ENCODE measurements around the gene FBN1.

Gene FBN1

DNA sequence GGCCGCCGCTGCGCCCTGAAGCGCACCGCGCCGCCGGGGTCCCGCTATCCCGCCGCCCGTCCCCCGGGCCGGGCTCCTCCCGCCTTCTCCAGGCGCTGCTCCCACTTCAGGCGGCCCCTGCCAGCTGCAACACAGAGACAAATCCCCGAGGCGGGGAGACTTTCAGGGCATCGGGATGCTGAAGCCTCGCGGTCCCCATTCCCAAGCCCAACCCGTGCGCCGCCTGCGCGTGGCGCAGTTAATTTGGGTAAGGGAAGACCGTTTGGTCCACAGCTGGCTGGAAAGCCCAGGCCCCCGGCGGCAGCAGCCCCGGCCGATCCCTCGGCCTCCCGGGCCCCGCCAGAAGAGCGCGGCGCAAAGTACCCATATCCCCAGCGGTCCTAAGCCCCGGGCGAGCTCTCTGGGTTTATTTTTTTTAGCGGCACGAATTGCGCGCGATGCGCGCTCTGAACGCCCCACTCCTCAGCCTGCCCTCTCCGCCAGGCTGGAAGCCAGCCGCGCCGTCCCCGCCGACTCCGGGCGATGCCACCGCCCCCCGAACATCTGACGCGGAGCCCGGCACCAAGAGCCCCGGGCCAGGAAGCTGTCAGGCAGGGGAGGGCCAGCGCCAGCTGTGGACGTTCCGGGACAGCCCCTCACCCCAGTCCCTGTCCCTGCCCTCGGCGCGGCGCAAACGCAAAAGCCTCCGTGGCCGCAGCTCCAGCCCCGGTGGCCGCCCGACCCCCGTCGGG, 517 bp downstream of the FBN1 start:
- H3K4me3 ChIP-seq: peak overlapping the region; percentile 74
- no peak overlapping the region for H3K9ac ChIP-seq (ENCODE audit: insufficient read length)
- H3K36me3 ChIP-seq (ENCODE audit: insufficient read depth, low read length): no peaks in the 10 kb centered on the region
- no peak overlapping the region for H3K27ac ChIP-seq
- no peak for DNase-seq (ENCODE audit: low read depth, low spot score)
- TF ChIP-seq FOXP2 (optimal IDR thresholded peaks at IDR 0.05; ENCODE audit: control extremely low read depth, extremely low read length, insufficient read depth): no peak
- TF ChIP-seq EZH2 (IDR thresholded peaks at IDR 0.05): no peak
- TF ChIP-seq POLR2AphosphoS5 (IDR thresholded peaks at IDR 0.05; ENCODE audit: borderline replicate concordance, low read depth, low read length): no peak
- no peaks in the 10 kb centered on the region for H3K9me3 ChIP-seq (ENCODE audit: low read depth, low read length)

- no peak for TF ChIP-seq FOXP2 (optimal IDR thresholded peaks at IDR 0.05; ENCODE audit: control extremely low read depth, extremely low read length, insufficient read depth)
- TF ChIP-seq EZH2 (IDR thresholded peaks at IDR 0.05): no peak
- TF ChIP-seq POLR2AphosphoS5 (IDR thresholded peaks at IDR 0.05; ENCODE audit: borderline replicate concordance, low read depth, low read length): no peak
- Histone ChIP-seq H3K4me3 (peak overlapping the region; percentile 74), H3K27ac (no peak overlapping the region), H3K9me3 (ENCODE audit: low read depth, low read length) (no peaks in the 10 kb centered on the region), H3K9ac (ENCODE audit: insufficient read length) (no peak overlapping the region), H3K36me3 (ENCODE audit: insufficient read depth, low read length) (no peaks in the 10 kb centered on the region)
- DNase-seq (ENCODE audit: low read depth, low spot score): no peak
Observed at GRCh38 chr15:48644467-48644826, 1.1 kb downstream of the FBN1 start.

DNA sequence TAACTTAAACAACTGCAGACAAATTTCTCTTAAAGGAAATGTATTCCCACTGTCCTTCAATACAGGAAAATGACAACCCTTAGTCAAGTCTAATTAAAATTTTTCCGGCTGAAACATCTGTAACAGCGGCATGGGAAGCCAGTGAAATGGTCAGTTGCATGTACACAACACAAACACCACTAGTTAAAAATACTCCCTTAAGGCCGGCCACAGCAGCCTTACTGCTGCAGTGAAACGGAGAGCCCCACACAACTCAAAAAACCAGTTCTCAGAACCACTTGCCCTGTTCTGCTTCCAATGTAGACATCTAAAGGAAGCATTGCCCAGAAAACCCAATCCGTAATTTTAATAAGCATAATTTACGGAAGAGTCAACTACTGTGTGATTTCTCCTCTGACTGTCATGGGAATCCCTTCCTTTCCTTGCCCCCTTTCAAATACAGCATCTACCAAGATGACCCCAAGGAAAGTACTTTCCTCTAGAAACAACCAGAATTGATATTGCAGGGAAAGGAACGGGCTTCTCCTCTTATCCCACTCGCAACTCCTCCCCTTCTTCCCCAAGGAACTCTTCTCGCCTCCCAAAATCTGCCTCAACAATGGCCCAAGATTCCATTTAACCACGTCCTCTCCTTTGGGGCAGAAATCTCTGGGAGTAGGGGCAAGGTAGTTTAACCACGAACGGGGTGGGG, 1.6 kb downstream of the FBN1 start:
- H3K36me3 ChIP-seq (ENCODE audit: insufficient read depth, low read length): no peaks in the 10 kb centered on the region
- no peak overlapping the region for H3K9ac ChIP-seq (ENCODE audit: insufficient read length)
- H3K27ac ChIP-seq: no peak overlapping the region
- no peak for DNase-seq (ENCODE audit: low read depth, low spot score)
- H3K9me3 ChIP-seq (ENCODE audit: low read depth, low read length): no peaks in the 10 kb centered on the region
- peak overlapping the region; percentile 74 for H3K4me3 ChIP-seq
- TF ChIP-seq FOXP2 (optimal IDR thresholded peaks at IDR 0.05; ENCODE audit: control extremely low read depth, extremely low read length, insufficient read depth) (no peak), POLR2AphosphoS5 (IDR thresholded peaks at IDR 0.05; ENCODE audit: borderline replicate concordance, low read depth, low read length) (no peak), EZH2 (IDR thresholded peaks at IDR 0.05) (no peak)

DNA sequence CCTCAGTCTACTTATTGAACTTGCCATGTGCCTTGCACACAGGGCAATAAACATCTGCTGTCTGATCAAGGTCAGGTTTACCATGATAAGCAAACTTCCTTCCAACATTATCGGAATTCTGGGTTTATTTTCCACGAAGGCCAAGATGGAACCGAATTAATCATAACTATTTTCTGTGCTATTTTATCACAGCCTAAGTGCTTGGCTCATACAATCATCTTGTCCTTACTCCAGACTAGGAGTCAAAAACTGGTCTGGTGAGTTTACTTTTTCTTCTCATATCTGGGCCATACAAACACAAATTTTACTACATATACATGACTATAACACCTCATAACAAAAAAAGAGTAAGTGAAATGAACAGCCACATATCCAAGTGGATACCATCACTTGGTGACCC, 2.3 kb downstream of the FBN1 start:
- DNase-seq (ENCODE audit: low read depth, low spot score): no peak
- TF ChIP-seq FOXP2 (optimal IDR thresholded peaks at IDR 0.05; ENCODE audit: control extremely low read depth, extremely low read length, insufficient read depth): no peak
- no peak for TF ChIP-seq EZH2 (IDR thresholded peaks at IDR 0.05)
- no peak for TF ChIP-seq POLR2AphosphoS5 (IDR thresholded peaks at IDR 0.05; ENCODE audit: borderline replicate concordance, low read depth, low read length)
- Histone ChIP-seq H3K9me3 (ENCODE audit: low read depth, low read length) (no peaks in the 10 kb centered on the region), H3K27ac (no peak overlapping the region), H3K4me3 (no peak overlapping the region), H3K9ac (ENCODE audit: insufficient read length) (no peak overlapping the region), H3K36me3 (ENCODE audit: insufficient read depth, low read length) (no peaks in the 10 kb centered on the region)

DNA sequence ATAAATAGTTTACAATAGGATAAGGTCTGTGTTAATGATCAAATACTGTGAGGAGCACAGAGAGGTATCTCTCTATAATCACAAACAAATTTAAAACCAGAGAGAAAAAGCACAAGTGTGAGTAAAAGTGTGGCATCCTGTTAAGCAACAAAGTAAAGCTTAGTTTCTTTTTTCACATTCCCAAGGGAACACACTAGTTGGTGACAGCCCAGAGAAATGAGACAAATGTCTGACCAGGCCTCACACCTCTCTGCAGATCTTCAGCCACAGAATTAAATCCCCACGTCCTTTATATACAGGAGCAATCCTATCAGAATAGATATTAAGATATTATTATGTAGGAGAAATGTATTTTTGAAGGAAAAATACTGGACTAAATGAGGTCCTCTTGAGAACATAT, 2.7 kb downstream of the FBN1 start:
- DNase-seq (ENCODE audit: low read depth, low spot score): no peak
- Histone ChIP-seq H3K27ac (no peak overlapping the region), H3K36me3 (ENCODE audit: insufficient read depth, low read length) (no peaks in the 10 kb centered on the region), H3K9me3 (ENCODE audit: low read depth, low read length) (no peaks in the 10 kb centered on the region), H3K4me3 (no peak overlapping the region), H3K9ac (ENCODE audit: insufficient read length) (no peak overlapping the region)
- no peak for TF ChIP-seq FOXP2 (optimal IDR thresholded peaks at IDR 0.05; ENCODE audit: control extremely low read depth, extremely low read length, insufficient read depth)
- TF ChIP-seq EZH2 (IDR thresholded peaks at IDR 0.05): no peak
- no peak for TF ChIP-seq POLR2AphosphoS5 (IDR thresholded peaks at IDR 0.05; ENCODE audit: borderline replicate concordance, low read depth, low read length)

- H3K36me3 ChIP-seq (ENCODE audit: insufficient read depth, low read length): no peaks in the 10 kb centered on the region
- DNase-seq (ENCODE audit: low read depth, low spot score): no peak
- H3K27ac ChIP-seq: no peak overlapping the region
- H3K9ac ChIP-seq (ENCODE audit: insufficient read length): no peak overlapping the region
- no peaks in the 10 kb centered on the region for H3K9me3 ChIP-seq (ENCODE audit: low read depth, low read length)
- no peak overlapping the region for H3K4me3 ChIP-seq
- no peak for TF ChIP-seq FOXP2 (optimal IDR thresholded peaks at IDR 0.05; ENCODE audit: control extremely low read depth, extremely low read length, insufficient read depth)
- TF ChIP-seq POLR2AphosphoS5 (IDR thresholded peaks at IDR 0.05; ENCODE audit: borderline replicate concordance, low read depth, low read length): no peak
Observed at GRCh38 chr15:48641416-48641815, 4.1 kb downstream of the FBN1 start.

DNA sequence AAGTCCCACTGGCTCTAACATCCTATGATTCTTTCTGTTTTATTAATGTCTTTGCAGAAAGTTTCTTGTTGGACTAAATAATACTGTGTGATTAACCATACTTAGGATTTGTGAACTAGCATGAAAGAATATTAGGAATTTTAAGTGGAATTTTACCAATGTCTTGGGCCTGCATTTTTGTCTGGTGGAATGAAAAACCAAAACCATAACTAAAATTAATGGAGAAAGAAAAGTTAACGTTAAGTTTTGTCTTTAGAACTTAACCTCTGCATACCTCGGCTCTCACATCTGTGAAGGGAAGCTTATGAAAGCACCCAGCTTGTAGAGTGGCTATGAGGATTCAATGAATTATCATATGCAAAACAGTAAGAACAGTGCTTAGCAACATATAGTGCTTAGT, 6.5 kb downstream of the FBN1 start:
- Histone ChIP-seq H3K4me3 (no peak overlapping the region), H3K36me3 (ENCODE audit: insufficient read depth, low read length) (no peaks in the 10 kb centered on the region), H3K9me3 (ENCODE audit: low read depth, low read length) (no peaks in the 10 kb centered on the region), H3K9ac (ENCODE audit: insufficient read length) (no peak overlapping the region), H3K27ac (no peak overlapping the region)
- TF ChIP-seq FOXP2 (optimal IDR thresholded peaks at IDR 0.05; ENCODE audit: control extremely low read depth, extremely low read length, insufficient read depth) (no peak), POLR2AphosphoS5 (IDR thresholded peaks at IDR 0.05; ENCODE audit: borderline replicate concordance, low read depth, low read length) (no peak), EZH2 (IDR thresholded peaks at IDR 0.05) (no peak)
- DNase-seq (ENCODE audit: low read depth, low spot score): no peak

- no peaks in the 10 kb centered on the region for H3K9me3 ChIP-seq (ENCODE audit: low read depth, low read length)
- H3K27ac ChIP-seq: no peak overlapping the region
- no peak overlapping the region for H3K9ac ChIP-seq (ENCODE audit: insufficient read length)
- H3K4me3 ChIP-seq: no peak overlapping the region
- TF ChIP-seq EZH2 (IDR thresholded peaks at IDR 0.05): no peak
- no peak for TF ChIP-seq POLR2AphosphoS5 (IDR thresholded peaks at IDR 0.05; ENCODE audit: borderline replicate concordance, low read depth, low read length)
- TF ChIP-seq FOXP2 (optimal IDR thresholded peaks at IDR 0.05; ENCODE audit: control extremely low read depth, extremely low read length, insufficient read depth): no peak
- H3K36me3 ChIP-seq (ENCODE audit: insufficient read depth, low read length): no peaks in the 10 kb centered on the region
- DNase-seq (ENCODE audit: low read depth, low spot score): no peak
Observed at GRCh38 chr15:48637639-48638038, 7.9 kb downstream of the FBN1 start.
